HG03342 (cell line): Measurements from ENCODE around the gene ABCB11.

ENCODE experiments used
- ATAC-seq: cut with Tn5 transposase; IDR thresholded peaks from one replicate; pipeline ENCODE4 v1.9.1; 2021; ENCODE audit warnings: mild to moderate bottlenecking, moderate library complexity; ENCODE audit not compliant: unreplicated experiment

ABCB11 gene

GRCh38 chr2:168981651-168982050 lies 49.5 kb downstream of the ABCB11 start:
- no peak for ATAC-seq

- no peak for ATAC-seq
These were observed 52.7 kb downstream of the ABCB11 start for GRCh38 chr2:168978461-168978861.

- ATAC-seq = no peak
These were observed 53.5 kb downstream of the ABCB11 start for GRCh38 chr2:168977608-168978007.

DNA sequence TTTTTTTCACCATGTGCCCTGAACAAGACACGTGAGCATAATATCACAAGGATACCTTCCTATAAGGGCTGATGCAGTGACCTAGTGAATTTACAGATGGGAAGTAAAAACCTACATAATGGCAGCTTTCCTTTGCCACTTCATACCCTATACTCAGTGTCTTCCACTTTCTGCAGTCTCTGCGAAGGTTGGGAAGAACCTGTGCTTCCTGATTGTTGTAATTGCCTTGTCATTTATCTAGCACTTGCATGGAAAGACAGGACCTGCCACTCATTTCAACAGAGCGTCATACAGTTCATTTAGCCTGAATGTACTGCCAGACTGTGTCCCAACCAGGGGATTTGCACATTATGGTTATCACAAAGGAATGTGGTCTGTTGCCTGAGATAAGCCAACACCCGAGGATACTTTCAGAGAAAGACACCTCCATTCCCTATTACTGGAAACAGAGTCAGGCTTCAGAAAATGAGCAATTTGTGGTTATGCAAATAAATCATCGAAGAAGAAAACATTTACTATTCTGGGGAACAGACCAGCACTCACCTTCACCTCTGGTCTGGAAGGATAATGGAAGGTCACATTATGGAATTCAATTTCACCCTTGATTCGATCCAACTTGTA lies 55.0 kb downstream of the ABCB11 start:
- no peak for ATAC-seq

GRCh38 chr2:168974428-168974827 lies 56.7 kb downstream of the ABCB11 start:
- no peak for ATAC-seq

- no peak for ATAC-seq
These were observed 59.9 kb downstream of the ABCB11 start for GRCh38 chr2:168971261-168971660.

GRCh38 chr2:168970711-168971233 lies 60.4 kb downstream of the ABCB11 start:
- ATAC-seq = no peak

DNA sequence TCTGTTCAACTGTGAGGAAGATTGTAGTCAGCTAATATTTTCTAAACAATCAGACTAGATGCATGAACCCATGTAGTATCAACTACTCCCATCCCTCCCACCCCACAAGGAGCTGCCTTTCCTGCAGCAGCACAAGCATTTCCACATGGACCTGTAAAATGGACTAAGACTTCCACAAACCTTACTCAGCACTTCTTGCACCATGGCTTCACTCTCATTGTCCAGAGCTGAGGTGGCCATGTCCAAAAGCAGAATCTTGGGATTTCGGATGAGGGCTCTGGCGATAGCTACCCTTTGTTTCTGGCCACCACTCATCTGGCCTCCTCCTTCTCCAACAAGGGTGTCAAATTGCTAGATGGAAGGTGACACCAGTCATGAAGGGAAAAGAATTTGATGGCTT lies 61.3 kb downstream of the ABCB11 start:
- no peak for ATAC-seq

- ATAC-seq = no peak
These were observed 62.8 kb downstream of the ABCB11 start for GRCh38 chr2:168968342-168968741.

DNA sequence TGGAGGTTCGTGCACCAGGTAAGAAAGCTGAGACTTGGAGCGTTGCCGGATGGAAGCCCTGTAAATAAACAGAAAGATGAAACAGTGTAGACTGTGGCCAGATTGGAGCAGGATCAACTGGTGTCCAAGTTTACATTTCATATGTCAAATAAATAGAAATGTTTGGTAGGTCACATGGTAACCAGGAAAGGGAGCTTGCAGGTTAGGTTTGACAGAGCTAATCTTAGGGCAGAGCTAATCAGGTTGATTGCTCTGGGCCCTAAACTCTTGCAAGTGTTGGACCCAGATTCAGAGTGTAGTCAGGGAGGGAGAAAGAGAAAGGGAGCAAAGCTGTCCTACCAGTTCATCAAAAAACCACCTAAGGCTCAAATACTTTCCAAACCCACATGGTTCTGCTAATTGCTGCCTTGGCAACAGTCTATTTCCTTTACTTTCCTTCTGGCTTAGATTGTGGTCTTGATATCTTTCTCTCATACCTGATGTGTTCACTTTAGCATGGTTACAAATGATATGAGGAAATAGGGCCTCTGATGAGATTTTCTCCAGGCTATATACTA lies 66.8 kb downstream of the ABCB11 start:
- no peak for ATAC-seq

DNA sequence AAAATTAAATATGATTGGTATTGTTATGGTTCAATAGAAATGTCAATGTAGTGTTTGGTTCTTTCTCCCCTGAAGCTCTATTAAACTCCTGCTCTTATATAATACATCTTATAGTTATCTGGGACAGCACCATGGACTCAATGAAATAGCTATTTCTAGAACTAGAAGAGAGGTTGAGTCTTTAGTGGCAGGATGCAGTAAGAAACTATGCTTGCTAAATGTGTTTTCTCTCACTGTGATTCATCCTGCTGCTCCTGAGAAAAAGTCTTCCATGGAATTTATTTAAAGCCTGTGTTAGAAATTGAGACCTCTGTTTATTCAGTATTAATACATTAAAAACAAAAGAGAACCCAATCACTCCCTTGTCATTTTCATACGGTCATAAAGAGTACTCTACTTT lies 68.5 kb downstream of the ABCB11 start:
- ATAC-seq = no peak

- peak; percentile 92 for ATAC-seq
These were observed 69.5 kb downstream of the ABCB11 start for GRCh38 chr2:168961450-168962229.

GRCh38 chr2:168956392-168956791 lies 74.7 kb downstream of the ABCB11 start:
- no peak for ATAC-seq

DNA sequence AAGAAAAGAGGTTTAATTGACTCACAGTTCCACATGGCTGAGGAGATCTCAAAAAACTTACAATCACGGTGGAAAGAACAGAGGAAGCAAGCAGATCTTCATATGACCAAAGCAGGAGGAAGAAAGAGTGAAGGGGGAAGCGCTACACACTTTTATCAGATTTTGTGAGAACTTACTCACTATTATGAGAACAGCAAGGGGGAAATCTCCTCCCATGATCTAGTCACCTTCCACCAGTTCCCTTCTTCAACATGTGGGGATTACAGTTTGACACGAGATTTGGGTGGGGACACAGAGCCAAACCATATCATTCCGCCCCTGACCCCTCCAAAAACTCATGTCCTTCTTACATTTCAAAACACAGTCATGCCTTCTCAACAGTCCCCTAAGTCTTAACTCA lies 75.8 kb downstream of the ABCB11 start:
- no peak for ATAC-seq

DNA sequence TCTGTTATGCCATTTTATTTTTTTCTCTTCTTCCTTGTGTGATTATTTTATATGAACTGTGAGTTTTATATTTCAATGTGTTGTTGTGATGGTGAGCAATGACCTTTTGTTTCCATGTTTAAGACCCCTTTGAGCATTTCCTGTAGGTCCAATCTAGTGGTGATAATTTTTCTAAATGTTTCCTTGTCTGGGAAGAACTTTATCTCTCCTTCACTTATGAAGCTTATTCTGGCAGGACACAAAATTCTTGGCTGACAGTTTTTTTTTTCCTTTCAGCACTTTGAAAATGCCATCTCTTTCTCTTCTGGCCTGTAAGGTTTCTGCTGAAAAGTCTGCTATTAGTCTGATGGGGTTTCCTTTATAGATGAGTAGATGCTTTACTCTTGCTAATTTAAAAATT lies 76.9 kb downstream of the ABCB11 start:
- ATAC-seq = no peak

GRCh38 chr2:168952424-168952823 lies 78.7 kb downstream of the ABCB11 start:
- ATAC-seq = no peak

DNA sequence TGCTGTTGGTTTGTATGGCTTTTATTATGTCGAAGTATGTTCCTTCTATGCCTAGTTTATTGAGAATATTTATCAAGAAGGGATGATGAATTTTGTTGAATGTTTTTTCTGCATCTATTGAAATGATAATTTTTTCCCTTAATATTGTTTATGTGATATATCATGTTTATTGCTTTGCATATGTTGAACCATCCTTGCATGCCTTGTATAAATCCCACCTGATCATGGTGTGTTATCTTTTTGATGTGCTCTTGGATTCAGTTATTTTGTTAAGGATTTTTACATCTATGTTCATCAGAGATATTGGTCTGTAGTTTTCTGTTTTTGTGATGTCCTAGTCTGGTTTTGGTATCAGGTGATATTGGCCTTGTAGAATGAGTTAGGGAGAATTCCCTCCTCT lies 79.3 kb downstream of the ABCB11 start:
- no peak for ATAC-seq

DNA sequence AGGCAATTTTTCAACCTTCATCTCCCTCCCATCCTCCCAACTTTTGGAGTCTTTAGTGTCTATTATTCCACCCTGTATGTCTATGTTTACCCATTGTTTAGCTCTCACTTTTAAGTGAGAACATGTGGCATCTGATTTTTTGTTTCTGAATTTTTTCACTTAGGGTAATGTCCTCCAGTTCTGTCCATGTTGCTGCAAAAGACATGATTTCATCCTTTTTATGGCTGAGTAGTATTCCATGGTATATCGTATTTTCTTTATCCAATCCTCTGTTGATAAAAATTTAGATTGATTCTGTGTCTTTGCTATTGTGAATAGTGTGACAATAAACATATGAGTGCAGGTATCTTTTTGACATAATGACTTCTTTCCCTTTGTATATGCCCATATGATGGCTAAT lies 81.8 kb downstream of the ABCB11 start:
- ATAC-seq = no peak

DNA sequence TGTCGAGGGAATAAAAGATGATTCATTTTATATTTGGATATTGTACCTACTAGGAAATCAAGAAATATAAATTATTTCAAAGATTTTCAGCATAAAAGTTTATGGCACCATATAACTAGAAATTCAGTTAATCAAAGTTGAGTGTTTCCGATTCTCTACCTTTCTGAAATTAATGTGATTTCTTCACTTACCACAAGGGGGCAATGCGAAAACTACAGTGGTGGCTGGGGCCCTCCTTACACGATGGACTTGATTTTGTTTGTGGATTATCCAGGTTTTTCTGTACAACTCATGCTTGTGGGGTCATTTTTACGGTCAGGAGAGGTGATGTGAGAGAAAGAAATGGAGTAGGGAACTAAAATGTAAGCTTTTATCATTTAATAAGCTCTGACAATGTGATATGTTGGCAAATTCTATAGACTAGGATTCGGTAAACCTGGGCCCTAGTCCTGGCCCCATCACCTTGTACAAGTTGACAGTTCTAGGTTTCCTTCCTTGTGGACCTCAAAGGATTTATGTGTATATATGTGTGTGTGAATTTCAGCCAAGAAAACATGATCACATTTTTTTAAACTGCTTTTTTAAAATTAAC lies 82.4 kb downstream of the ABCB11 start:
- peak; percentile 67 for ATAC-seq

GRCh38 chr2:168945508-168945907 lies 85.6 kb downstream of the ABCB11 start:
- no peak for ATAC-seq

DNA sequence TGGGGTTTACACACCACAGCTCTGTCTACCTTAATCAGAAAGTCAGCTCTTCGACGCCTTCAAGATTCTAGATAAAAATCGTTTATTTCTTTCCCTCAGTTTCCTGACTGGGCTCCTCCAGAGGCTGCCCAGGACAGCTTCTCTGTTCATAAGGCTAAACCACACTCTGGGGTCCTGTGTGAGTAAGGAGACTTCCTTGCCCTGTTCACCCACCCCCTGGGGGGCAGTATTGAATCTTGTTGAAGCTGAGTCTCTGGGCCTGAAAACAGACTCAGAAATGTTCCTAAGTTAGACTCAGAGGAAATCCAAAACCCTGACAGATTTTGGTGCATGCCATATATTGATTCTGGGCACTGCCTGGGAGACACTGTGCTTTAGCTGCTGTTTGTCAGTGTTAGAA lies 87.1 kb downstream of the ABCB11 start:
- no peak for ATAC-seq

DNA sequence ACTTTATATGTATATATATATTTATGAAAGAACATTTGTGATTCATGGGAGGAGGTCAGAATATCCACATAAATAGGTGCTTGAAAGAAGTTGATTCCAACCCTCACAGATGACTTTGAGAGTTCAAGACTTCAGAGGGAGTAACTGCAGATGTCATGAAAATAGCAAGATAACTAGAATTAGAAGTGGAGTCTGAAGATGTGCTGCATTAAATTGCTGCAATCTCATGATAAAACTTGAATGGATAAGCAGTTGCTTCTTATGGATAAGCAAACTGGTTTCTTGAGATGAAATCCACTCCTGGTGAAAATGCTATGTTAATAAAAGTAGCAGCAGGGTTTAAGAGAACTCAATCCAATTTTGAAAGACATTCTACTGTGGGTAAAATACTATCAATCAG lies 89.8 kb downstream of the ABCB11 start:
- no peak for ATAC-seq
